HepG2 (cell line): ENCODE measurements around the gene GALNT1.
A peak's percentile ranks its signal among the peaks of the same experiment; 100 is the strongest.

Source experiments
- JARID2 ChIP-seq: sonication (generic); formaldehyde crosslinking; IDR thresholded peaks from 2 replicates; pipeline ENCODE4 v1.8.1; 2023; ENCODE audit warnings: missing genetic modification reagents, inconsistent platforms; ENCODE audit not compliant: insufficient replicate concordance
- MAX ChIP-seq: IDR thresholded peaks from 2 replicates; pipeline ENCODE4 v1.6.1; 2012; ENCODE audit warnings: inconsistent platforms
- PREB ChIP-seq: sonication (generic); formaldehyde crosslinking; IDR thresholded peaks from 2 replicates; pipeline ENCODE4 v1.4.0; 2020; ENCODE audit warnings: missing genetic modification reagents
- RAD21 ChIP-seq: fragments of 450-650 bp; formaldehyde crosslinking; IDR thresholded peaks from 2 replicates; pipeline ENCODE4 v1.5.0; 2020; ENCODE audit warnings: mild to moderate bottlenecking
- SMC3 ChIP-seq: IDR thresholded peaks from 2 replicates; pipeline ENCODE4 v1.6.1; 2011; ENCODE audit warnings: low read length, improper control_type of control experiment
- SRF ChIP-seq: IDR thresholded peaks from 2 replicates; pipeline ENCODE4 v1.6.1; 2011; ENCODE audit warnings: mild to moderate bottlenecking, low read depth, low read length, moderate library complexity
- THYN1 ChIP-seq: sonication (generic); formaldehyde crosslinking; IDR thresholded peaks from 2 replicates; pipeline ENCODE4 v1.8.1; 2023; ENCODE audit warnings: low read depth, mild to moderate bottlenecking, moderate library complexity, missing genetic modification reagents, borderline replicate concordance
- ZBTB49 ChIP-seq: sonication (generic); formaldehyde crosslinking; IDR thresholded peaks from 2 replicates; pipeline ENCODE4 v1.4.0; 2020; ENCODE audit warnings: missing genetic modification reagents, borderline replicate concordance
- ZBTB7B ChIP-seq: sonication (generic); formaldehyde crosslinking; IDR thresholded peaks from 2 replicates; pipeline ENCODE4 v1.4.0; 2020; ENCODE audit warnings: missing genetic modification reagents
- ZFX ChIP-seq: sonication (generic); formaldehyde crosslinking; IDR thresholded peaks from 2 replicates; pipeline ENCODE4 v1.4.0; 2020; ENCODE audit warnings: mild to moderate bottlenecking, low read depth, missing genetic modification reagents, moderate library complexity
- ZGPAT ChIP-seq: IDR thresholded peaks from 2 replicates; pipeline ENCODE4 v1.6.1; 2016; ENCODE audit warnings: mild to moderate bottlenecking
- ZMYM2 ChIP-seq: sonication (generic); formaldehyde crosslinking; IDR thresholded peaks from 2 replicates; pipeline ENCODE4 v1.8.0; 2022; ENCODE audit warnings: mild to moderate bottlenecking, missing genetic modification reagents

- no peak for TF ChIP-seq JARID2 (CRISPR knock-in tag)
- no peak for TF ChIP-seq SRF
- TF ChIP-seq PREB (CRISPR knock-in tag): no peak
- TF ChIP-seq ZFX: no peak
- no peak for TF ChIP-seq ZBTB7B (CRISPR knock-in tag)
- no peak for TF ChIP-seq MAX
- peak; percentile 32; the same call in 1 of the 2 replicates for TF ChIP-seq SMC3
- TF ChIP-seq RAD21 (CRISPR knock-in tag): no peak
- no peak for TF ChIP-seq ZBTB49
- no peak for TF ChIP-seq ZMYM2 (CRISPR knock-in tag)
- no peak for TF ChIP-seq ZGPAT
- TF ChIP-seq THYN1 (CRISPR knock-in tag): no peak
Measured at GRCh38 chr18:35588995-35589394, 7.5 kb downstream of the GALNT1 start.
